Raji (cell line): ENCODE data around the gene ARFRP1.
A peak's percentile ranks its signal among the peaks of the same experiment; 100 is the strongest.

ENCODE experiments used
- POLR2A ChIP-seq: IDR thresholded peaks from 2 replicates; pipeline ENCODE4 v1.6.1; 2011; ENCODE audit warnings: low read depth, low read length, control low read depth; ENCODE audit not compliant: insufficient read depth

Gene ARFRP1

DNA sequence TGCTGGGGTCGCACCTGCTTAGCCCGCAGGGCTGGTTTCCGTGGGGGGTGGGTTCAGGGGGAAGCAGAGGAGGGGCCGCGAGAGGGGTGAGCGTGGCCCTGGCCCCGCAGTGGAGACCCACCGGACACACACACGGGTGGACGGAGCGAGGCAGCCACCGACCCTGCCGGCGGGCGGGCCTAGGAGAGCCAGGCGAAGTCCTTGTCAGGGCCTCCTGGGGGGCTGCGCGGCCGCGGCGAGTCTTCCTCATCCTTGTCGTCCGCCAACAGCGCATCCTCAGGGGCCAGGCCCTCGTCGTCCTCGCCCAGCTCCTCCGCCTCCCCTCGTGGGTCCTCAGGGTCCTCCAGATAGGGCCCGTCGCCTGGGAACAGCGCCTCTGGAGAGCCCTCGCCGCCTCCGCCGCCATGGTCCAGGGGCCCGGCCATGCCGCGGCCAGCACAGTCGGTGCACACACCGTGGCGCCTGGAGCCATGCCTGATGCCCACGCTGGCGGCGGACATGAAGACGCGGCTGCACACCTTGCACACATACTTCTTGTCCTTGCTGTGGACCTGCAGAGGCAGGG lies 39.1 kb upstream of the ARFRP1 start:
- TF ChIP-seq POLR2A = no peak

GRCh38 chr20:63745961-63746731 lies 38.4 kb upstream of the ARFRP1 start:
- no peak for TF ChIP-seq POLR2A

- TF ChIP-seq POLR2A = no peak
These were observed 37.6 kb upstream of the ARFRP1 start for GRCh38 chr20:63745424-63745805.

- no peak for TF ChIP-seq POLR2A
These were observed 37.0 kb upstream of the ARFRP1 start for GRCh38 chr20:63744574-63745423.

- no peak for TF ChIP-seq POLR2A
These were observed 36.4 kb upstream of the ARFRP1 start for GRCh38 chr20:63744158-63744557.

GRCh38 chr20:63743210-63743970 lies 35.6 kb upstream of the ARFRP1 start:
- no peak for TF ChIP-seq POLR2A

- TF ChIP-seq POLR2A = no peak
These were observed 34.7 kb upstream of the ARFRP1 start for GRCh38 chr20:63742381-63743024.

- no peak for TF ChIP-seq POLR2A
These were observed 34.1 kb upstream of the ARFRP1 start for GRCh38 chr20:63741676-63742380.

GRCh38 chr20:63741354-63741675 lies 33.5 kb upstream of the ARFRP1 start:
- no peak for TF ChIP-seq POLR2A

DNA sequence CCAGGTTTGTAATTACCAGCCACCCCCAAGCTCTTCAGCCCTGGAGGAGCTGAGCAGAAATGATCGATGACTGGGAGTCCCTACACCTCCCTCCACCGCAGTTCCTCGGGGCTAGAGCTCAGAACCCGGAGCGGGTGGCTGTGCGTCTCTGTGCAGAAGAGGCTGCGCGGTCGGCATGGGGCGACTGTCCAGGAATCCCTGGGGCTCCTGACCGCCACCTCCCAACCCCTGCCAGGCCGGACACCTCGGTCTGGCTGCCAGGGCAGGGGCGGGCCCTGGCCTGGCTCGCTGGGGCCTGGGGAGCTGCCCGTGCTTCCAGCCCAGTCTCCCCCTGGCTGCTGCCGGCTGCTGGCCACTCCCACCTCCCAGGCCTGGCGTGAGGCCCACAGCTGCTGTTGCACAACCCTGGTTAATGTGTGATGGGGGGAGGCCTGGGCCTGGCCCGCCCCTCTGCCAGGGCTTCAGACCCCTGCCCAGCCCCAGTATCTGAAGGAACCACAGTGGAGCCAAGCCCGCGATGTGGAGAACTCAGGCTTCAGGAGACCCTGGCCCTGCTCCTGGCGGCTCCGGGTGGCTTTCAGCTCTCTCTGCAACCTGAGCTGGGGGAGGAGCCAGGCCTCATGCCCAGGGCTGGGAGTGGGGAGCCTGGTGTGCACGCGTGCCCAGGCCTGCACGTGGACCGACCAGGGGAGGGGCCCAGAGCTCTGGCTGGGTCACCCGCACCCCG lies 33.0 kb upstream of the ARFRP1 start:
- TF ChIP-seq POLR2A = no peak

- no peak for TF ChIP-seq POLR2A
These were observed 32.4 kb upstream of the ARFRP1 start for GRCh38 chr20:63740070-63740626.

GRCh38 chr20:63739130-63740069 lies 31.6 kb upstream of the ARFRP1 start, which contains the start of gene SLC2A4RG:
SLC2A4RG (plus strand) TSS chr20:63739776; CDS start chr20:63739913, 137 bp downstream.
- TF ChIP-seq POLR2A = peak; percentile 21; the same call in 1 of the 2 replicates
